Stomach (tissue), 9 donors: ENCODE measurements around the gene DIS3L2. TPM values are rescaled to one million over a fixed set of nuclear protein-coding genes. Genes with fewer than 3 reads are reported as not detected.

Experiments used
- DNase-seq, 2 donors: peaks; one replicate each; pipeline versions ENCODE4 v3.0.0 to v3.0.0-alpha.2; 2013 to 2019
- H3K27ac ChIP-seq, 5 donors: fragments of 200-600 bp in 4 of 5; sonication (generic) in 4 of 5; one replicate each; pipeline ENCODE4 v1.5.1; 2013 to 2019; ENCODE audit warnings: mild to moderate bottlenecking in 1 of 5, moderate library complexity in 1 of 5
- H3K27me3 ChIP-seq, 3 donors: fragments of 200-600 bp; sonication (generic); one replicate each; pipeline ENCODE4 v1.5.1; 2017 to 2019; ENCODE audit warnings: mixed run types in 1 of 3
- H3K36me3 ChIP-seq, 4 donors: fragments of 200-600 bp; sonication (generic); 1 replicate in 3 of 4; 2 replicates in 1 of 4; pipeline ENCODE4 v1.5.1; 2016 to 2019
- H3K4me1 ChIP-seq, 4 donors: fragments of 200-600 bp; sonication (generic); one replicate each; pipeline ENCODE4 v1.5.1; 2016 to 2019
- H3K4me3 ChIP-seq, 4 donors: fragments of 200-600 bp; sonication (generic) in 3 of 4; one replicate each; pipeline ENCODE4 v1.5.1; 2016 to 2019; ENCODE audit warnings: mild to moderate bottlenecking in 1 of 4
- H3K9me3 ChIP-seq, 4 donors: fragments of 200-600 bp; sonication (generic); one replicate each; pipeline ENCODE4 v1.5.1; 2016 to 2019
- CTCF ChIP-seq, 7 experiments: fragments of 450-650 bp in 4 of 7; fragments of 200-600 bp in 3 of 7; sonication (generic) in 3 of 7; IDR thresholded peaks; one replicate each; pipeline ENCODE4 v1.5.1; 2016 to 2019; ENCODE audit warnings: antibody characterized with exemption in 7 of 7, control low read depth in 2 of 7, mild to moderate bottlenecking in 1 of 7
- EP300 ChIP-seq: sonication (generic); formaldehyde crosslinking; IDR thresholded peaks from one replicate; pipeline ENCODE4 v1.6.1; 2017; ENCODE audit warnings: antibody characterized with exemption
- POLR2A ChIP-seq, 4 donors: fragments of 450-650 bp; IDR thresholded peaks; one replicate each; pipeline ENCODE4 v1.6.1; 2016; ENCODE audit warnings: antibody characterized with exemption in 4 of 4, control low read depth in 2 of 4, mild to moderate bottlenecking in 1 of 4, moderate library complexity in 1 of 4
- POLR2AphosphoS5 ChIP-seq, 3 donors: sonication (generic); formaldehyde crosslinking; IDR thresholded peaks; one replicate each; pipeline ENCODE4 v1.6.1; 2016; ENCODE audit warnings: antibody characterized with exemption in 3 of 3
- WGBS, 5 donors: extraction: QIAGEN DNeasy Blood & Tissue Kit in 3 of 5; methylation state at CpG; one replicate each; pipeline versions ENCODE4 v1.1.5 to v1.1.7; 2013 to 2018; 5-methylcytosine and 5-hydroxymethylcytosine counted together
- intact Hi-C: fragments of 100-400 bp; cut with DNase I; formaldehyde crosslinking; loops from one replicate; pipeline ENCODE4 v1.15.1; 2023; ENCODE audit warnings: low total_unique reads
- polyA plus RNA-seq, 3 donors: library from polyadenylated mRNA; stranded (reverse); fragments of 200-250 nt; gene quantifications; one replicate each; pipeline ENCODE4 v1.2.3, GENCODE V29; 2013
- total RNA-seq, 5 donors: library from RNA; depleted of rRNA; stranded (reverse); fragments of >200 nt; gene quantifications; one replicate each; pipeline versions ENCODE4 v1.1.0 to v1.2.3, GENCODE V29; 2014 to 2016
- donor health status: healthy with polysubstance abuse.
- donor health status: Bipolar disorder and iron deficiency.
- donor health status: healthy.

DIS3L2 gene
- total and polyA plus RNA-seq, 8 donors, result 10.4 to 124 (median 26.8) TPM

GRCh38 chr2:231966886-231967285, 5.4 kb downstream of the DIS3L2 start:
- no peak overlapping the region for H3K27ac ChIP-seq
- no peak overlapping the region for H3K4me3 ChIP-seq
- no peak for DNase-seq
- no peaks in the 10 kb centered on the region for H3K9me3 ChIP-seq
- peaks cover 6 to 35% (median 23%) of the 10 kb centered on the region in 4 donors for H3K4me1 ChIP-seq
- intact Hi-C loops, result no loop called here
- no peaks in the 10 kb centered on the region for H3K27me3 ChIP-seq
- 70 to 80% (median 77%) methylated on average over 4 of the region's 4 CpGs for WGBS, 5 donors
- H3K36me3 ChIP-seq, result no peaks in the 10 kb centered on the region
- no peak for TF ChIP-seq CTCF (IDR thresholded peaks at IDR 0.05)

- no peak for DNase-seq
- no peak for TF ChIP-seq EP300
- H3K4me1 ChIP-seq, result peaks cover 0 to 17% (median 10%) of the 10 kb centered on the region in 4 donors
- H3K9me3 ChIP-seq, result no peaks in the 10 kb centered on the region
- H3K27me3 ChIP-seq, result no peaks in the 10 kb centered on the region
- H3K4me3 ChIP-seq, result no peak overlapping the region
- no peak overlapping the region for H3K27ac ChIP-seq
- intact Hi-C loops, result no loop called here
- H3K36me3 ChIP-seq, result peaks cover 0 to 8% (median 3%) of the 10 kb centered on the region in 4 donors
- WGBS, 5 donors, result 92 to 95% (median 92%) methylated on average over 6 of the region's 6 CpGs
Observed at GRCh38 chr2:231968820-231969219, 7.3 kb downstream of the DIS3L2 start.

- intact Hi-C loops, result no loop called here
- no peaks in the 10 kb centered on the region for H3K27me3 ChIP-seq
- H3K27ac ChIP-seq, result no peak overlapping the region
- H3K4me1 ChIP-seq, result peaks cover 0 to under 1% (median 0%) of the 10 kb centered on the region in 4 donors
- WGBS, 5 donors, result 94 to 97% (median 96%) methylated on average over 3 of the region's 3 CpGs
- no peak for TF ChIP-seq CTCF (IDR thresholded peaks at IDR 0.05)
- no peak for TF ChIP-seq EP300
- TF ChIP-seq POLR2AphosphoS5 (IDR thresholded peaks at IDR 0.05), result no peak
- no peak for TF ChIP-seq POLR2A (IDR thresholded peaks at IDR 0.05)
- H3K9me3 ChIP-seq, result no peaks in the 10 kb centered on the region
- no peak for DNase-seq
- peaks cover 0 to 8% (median 3%) of the 10 kb centered on the region in 4 donors for H3K36me3 ChIP-seq
- no peak overlapping the region for H3K4me3 ChIP-seq
Observed at GRCh38 chr2:231970461-231970860, 8.9 kb downstream of the DIS3L2 start.

GRCh38 chr2:231975001-231975400, 13.5 kb downstream of the DIS3L2 start:
- Histone ChIP-seq H3K36me3 (peaks cover 0 to 8% (median 3%) of the 10 kb centered on the region in 4 donors), H3K4me1 (peaks cover 0 to 4% (median 0%) of the 10 kb centered on the region in 4 donors), H3K9me3 (no peaks in the 10 kb centered on the region), H3K4me3 (no peak overlapping the region), H3K27me3 (no peaks in the 10 kb centered on the region), H3K27ac (no peak overlapping the region)
- TF ChIP-seq POLR2A (IDR thresholded peaks at IDR 0.05), result no peak
- TF ChIP-seq CTCF (IDR thresholded peaks at IDR 0.05), result no peak
- no peak for TF ChIP-seq POLR2AphosphoS5 (IDR thresholded peaks at IDR 0.05)
- TF ChIP-seq EP300, result no peak
- no peak for DNase-seq
- WGBS, 5 donors, result 86 to 92% (median 89%) methylated on average over 2 of the region's 2 CpGs
- intact Hi-C loops, result no loop called here

GRCh38 chr2:231977430-231977829, 15.9 kb downstream of the DIS3L2 start:
- Histone ChIP-seq H3K4me1 (peaks cover 0 to 4% (median 0%) of the 10 kb centered on the region in 4 donors), H3K4me3 (no peak overlapping the region), H3K9me3 (no peaks in the 10 kb centered on the region), H3K36me3 (peaks cover 0 to 8% (median 2%) of the 10 kb centered on the region in 4 donors), H3K27me3 (no peaks in the 10 kb centered on the region), H3K27ac (no peak overlapping the region)
- intact Hi-C loops, result no loop called here
- WGBS, 5 donors, result 87 to 96% (median 94%) methylated on average over 2 of the region's 2 CpGs
- no peak for DNase-seq
- TF ChIP-seq EP300, result no peak
- no peak for TF ChIP-seq POLR2A (IDR thresholded peaks at IDR 0.05)
- no peak for TF ChIP-seq POLR2AphosphoS5 (IDR thresholded peaks at IDR 0.05)
- no peak for TF ChIP-seq CTCF (IDR thresholded peaks at IDR 0.05)
